GM19099 (cell line): Measurements from ENCODE around the gene HSF2.

Source experiments
- POLR2A ChIP-seq: IDR thresholded peaks from 3 replicates; pipeline ENCODE4 v1.6.1; 2011; ENCODE audit warnings: low read depth; ENCODE audit not compliant: insufficient read length; ENCODE audit errors: extremely low read depth

HSF2 gene

GRCh38 chr6:122422614-122423267 lies 23.3 kb downstream of the HSF2 start:
- no peak for TF ChIP-seq POLR2A

GRCh38 chr6:122423734-122424133 lies 24.3 kb downstream of the HSF2 start:
- TF ChIP-seq POLR2A: no peak

- TF ChIP-seq POLR2A: no peak
Measured at GRCh38 chr6:122426597-122426996, 27.1 kb downstream of the HSF2 start.

DNA sequence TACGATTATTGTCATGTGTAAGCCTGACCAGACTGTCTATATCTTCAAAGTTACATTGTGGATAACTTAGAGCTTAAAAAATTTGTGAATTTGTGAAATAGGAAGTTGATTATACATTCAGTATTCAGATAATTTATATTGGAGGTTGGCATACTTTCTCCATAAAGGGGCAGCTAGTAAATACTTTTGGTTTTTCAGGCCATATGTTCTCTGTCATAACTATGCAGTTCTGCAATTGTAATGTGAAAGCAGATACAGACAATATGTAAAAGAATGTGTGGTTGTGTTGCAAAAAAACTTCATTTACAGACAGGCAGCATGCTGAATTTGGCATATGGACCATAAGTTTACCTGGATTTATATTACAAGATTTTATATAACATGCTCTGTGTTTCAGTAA lies 29.3 kb downstream of the HSF2 start:
- TF ChIP-seq POLR2A: no peak

DNA sequence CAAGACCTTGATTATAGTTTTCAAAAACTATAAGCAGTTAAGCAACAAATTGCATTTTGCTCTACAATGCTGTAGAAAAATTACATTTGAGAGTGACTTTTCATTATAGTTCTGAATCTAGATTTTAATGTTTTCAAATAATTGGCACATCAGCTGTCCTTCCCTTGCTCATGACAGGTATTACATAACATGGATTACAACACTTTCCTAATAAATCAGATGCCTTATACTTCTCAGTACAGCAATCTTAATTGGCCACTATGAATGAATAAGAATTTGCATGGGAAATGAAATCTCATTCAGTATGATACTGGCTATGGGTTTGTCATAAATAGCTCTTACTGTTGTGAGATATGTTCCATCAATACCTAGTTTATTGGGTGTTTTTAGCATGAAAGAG lies 29.9 kb downstream of the HSF2 start:
- TF ChIP-seq POLR2A: no peak

GRCh38 chr6:122431780-122432179 lies 32.3 kb downstream of the HSF2 start:
- TF ChIP-seq POLR2A: no peak

- TF ChIP-seq POLR2A: no peak
Measured at GRCh38 chr6:122432816-122433215, 33.4 kb downstream of the HSF2 start.

GRCh38 chr6:122438975-122439374 lies 39.5 kb downstream of the HSF2 start:
- TF ChIP-seq POLR2A: no peak

GRCh38 chr6:122445274-122445673 lies 45.8 kb downstream of the HSF2 start:
- TF ChIP-seq POLR2A: no peak

GRCh38 chr6:122449069-122449468 lies 49.6 kb downstream of the HSF2 start:
- no peak for TF ChIP-seq POLR2A

- no peak for TF ChIP-seq POLR2A
Measured at GRCh38 chr6:122452509-122452908, 53.1 kb downstream of the HSF2 start.

DNA sequence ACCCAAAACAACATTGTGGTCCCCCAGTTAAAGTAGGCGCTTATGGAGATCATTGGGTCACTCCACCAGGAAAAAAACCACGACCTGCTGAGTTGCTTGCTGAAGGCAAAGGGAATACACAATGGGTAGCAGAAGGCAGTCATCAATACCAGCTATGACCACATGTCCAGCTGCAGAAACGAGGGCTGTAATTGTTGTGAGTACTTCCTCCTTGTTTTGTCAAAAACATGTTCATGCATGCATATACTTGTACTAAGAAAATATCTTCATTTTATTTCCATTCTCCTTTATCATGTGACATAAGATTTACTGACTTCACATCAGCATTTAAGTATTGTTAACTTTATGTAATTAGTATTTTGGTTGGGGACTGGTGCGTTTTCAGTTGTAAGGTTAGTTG lies 55.2 kb downstream of the HSF2 start:
- no peak for TF ChIP-seq POLR2A

GRCh38 chr6:122458087-122458486 lies 58.6 kb downstream of the HSF2 start:
- TF ChIP-seq POLR2A: no peak

GRCh38 chr6:122459240-122459639 lies 59.8 kb downstream of the HSF2 start:
- TF ChIP-seq POLR2A: no peak

- no peak for TF ChIP-seq POLR2A
Measured at GRCh38 chr6:122461885-122462284, 62.4 kb downstream of the HSF2 start.

DNA sequence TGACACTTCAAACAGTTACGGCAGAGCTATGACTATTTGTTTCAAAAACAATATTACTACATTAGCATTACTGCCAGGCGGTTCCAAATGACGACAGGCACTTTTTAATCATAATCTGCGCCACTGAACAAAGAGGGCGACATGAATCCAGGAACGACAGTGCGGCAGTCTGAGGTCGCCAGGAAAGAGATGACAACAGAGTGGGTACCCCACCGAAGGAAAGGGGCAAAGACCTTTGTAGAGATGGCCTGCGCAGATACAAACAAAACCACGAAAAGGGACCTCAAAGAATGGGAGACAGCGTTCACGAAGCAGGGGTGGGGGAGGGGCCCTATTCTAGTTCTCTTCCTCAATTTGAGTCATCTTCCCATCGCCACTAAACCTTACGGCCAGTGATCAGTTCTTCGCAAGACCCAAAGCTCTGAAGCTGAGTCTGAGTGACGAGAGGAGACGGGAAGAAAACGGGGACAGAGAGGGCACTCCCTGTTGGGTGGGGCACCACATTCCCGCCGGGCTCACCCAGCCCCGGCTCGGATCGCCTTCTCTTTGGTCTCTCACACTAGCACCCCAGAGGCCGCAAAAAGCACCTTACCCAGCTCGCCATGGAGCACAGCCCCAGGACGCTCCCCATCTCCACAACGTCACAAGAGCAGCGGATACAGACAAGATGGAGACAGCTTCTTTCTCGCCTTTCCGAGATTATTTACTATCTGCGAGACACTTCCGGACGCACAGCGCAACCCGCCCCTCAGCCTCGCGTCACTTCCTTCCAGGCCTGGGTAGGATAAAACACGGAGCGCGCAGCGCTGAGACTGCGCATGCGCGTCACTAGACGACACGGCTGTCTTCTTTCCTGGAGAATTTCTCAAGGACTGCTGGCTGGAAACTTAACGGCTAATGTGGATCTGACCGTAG lies 71.9 kb downstream of the HSF2 start, which contains the start of gene SERINC1:
Gene SERINC1 (minus strand): TSS at position 701 of the 915 bp plus-strand sequence. CDS start 70 bp downstream, at position 631.
- peak; percentile 88 for TF ChIP-seq POLR2A

DNA sequence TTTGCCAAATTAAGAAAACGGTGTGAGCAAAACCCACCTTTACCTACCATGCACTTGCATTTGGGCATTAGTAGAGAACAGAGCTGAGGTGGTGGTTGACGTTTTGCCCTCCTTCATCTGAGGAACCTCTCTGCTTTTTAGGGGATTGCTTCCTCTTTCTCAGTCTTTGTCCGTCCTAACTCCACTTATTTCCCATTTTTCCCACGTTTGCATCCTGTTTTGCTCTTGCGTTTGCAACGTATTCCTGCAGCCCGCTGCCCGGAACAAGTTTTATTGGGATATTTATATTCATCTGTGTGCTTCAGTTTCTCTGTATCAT lies 72.5 kb downstream of the HSF2 start:
- TF ChIP-seq POLR2A: no peak

- no peak for TF ChIP-seq POLR2A
Measured at GRCh38 chr6:122476131-122476530, 76.7 kb downstream of the HSF2 start.
